CMK (cell line): ENCODE measurements around the gene ANO4.

ENCODE experiments used
- DNase-seq: peaks from one replicate; pipeline ENCODE4 v3.0.0-alpha.2; 2010; ENCODE audit warnings: low read depth

The ANO4 gene

DNA sequence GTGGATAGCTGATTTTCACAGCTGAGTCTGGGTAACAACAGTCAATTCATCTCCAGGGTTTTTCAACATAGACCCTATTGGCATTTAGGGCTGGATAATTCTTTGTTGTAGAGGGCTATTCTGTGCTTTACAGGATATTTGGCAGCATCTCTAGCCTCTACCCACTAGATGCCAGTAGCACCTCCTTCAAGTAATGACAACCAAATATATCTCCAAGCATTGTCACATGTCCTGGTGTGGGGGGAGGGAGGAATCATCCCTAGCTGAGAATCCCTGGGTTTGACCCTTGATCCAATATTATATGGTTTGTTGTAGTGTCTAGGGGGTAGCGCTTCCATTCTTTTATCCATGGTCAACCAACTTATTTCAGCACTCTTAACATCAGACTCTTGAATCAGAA lies 157.2 kb downstream of the ANO4 start:
- no peak for DNase-seq

GRCh38 chr12:100953217-100953616 lies 158.6 kb downstream of the ANO4 start:
- no peak for DNase-seq

GRCh38 chr12:100953677-100954076 lies 159.1 kb downstream of the ANO4 start:
- DNase-seq = no peak

GRCh38 chr12:100954118-100954517 lies 159.5 kb downstream of the ANO4 start:
- DNase-seq = no peak

DNA sequence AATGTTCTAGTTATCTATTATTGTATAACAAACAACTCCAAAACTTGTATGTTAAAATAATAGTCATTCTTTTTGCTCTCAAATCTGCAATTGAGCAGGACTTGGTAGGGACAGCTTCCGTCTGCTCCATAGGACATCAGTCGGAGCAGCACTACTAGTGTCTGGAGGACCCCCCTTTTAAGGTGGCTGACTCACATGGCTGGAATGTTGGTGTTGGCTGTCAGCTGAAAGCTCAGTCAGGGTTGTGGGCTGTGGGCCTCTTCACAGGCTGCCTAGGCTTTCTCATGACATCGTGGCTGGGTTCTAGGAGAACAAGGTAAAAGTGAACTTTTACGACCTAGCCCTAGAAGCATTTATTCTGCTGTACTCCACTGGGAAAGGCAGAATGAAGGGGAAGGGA lies 160.6 kb downstream of the ANO4 start:
- no peak for DNase-seq

- DNase-seq = no peak
These were observed 161.8 kb downstream of the ANO4 start for GRCh38 chr12:100956311-100956852.

DNA sequence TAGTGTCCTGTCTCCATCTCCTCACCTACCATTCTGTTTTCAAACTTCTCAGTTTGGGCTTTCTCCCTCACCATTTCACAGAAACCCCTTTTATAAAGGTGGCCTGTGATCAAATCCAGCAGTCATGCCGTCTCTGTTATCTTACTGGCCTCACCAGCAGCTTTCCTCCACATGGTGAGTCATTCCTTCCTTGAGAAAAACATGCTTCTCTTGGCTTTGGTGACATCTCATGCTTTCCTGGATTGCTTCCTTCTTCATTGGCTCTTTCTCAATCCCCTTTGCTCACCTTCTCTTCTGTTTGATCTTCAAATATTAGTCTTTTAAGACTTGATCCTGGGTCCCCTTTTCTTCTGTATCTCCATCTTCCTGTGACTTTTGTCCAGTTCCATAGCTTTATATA lies 164.9 kb downstream of the ANO4 start:
- DNase-seq = no peak

GRCh38 chr12:100962086-100962712 lies 167.6 kb downstream of the ANO4 start:
- no peak for DNase-seq

DNA sequence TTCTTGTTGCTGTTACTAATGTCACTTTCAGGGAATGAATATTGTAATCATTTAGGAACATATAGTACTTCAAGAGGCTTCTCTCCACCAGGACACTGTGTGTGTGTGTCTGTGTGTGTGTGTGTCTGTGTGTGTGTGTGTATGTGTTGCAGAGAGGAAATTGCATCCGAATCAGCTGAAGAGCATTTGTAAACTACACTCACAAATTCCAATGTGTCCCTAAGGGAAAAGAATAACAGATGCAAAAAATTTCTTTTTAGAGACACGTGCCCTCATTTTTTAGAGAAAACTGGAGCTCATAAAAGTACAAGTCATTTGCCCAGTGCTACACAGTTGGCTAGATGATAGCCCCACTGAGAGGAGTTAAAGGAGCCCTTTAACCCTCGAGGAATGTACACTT lies 168.8 kb downstream of the ANO4 start:
- no peak for DNase-seq

DNA sequence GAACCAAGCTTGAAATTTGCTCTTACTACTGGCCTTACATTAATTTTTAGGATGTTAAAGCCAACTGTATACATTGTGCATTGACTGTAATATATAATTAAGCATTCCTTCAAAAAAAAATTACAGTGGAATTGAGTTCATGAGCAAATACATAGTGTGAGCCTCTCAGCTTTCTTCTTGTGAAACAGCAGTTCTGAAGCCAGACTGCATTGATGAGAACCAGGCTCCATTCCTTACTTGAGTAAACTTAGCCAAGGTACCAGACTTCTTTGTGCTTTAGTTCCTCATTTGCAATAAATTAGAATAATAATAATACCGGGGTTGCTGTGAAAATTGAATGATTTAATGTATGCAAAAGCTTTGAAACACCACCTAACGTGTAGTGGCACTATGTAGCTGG lies 169.5 kb downstream of the ANO4 start:
- DNase-seq = no peak

- DNase-seq = no peak
These were observed 172.6 kb downstream of the ANO4 start for GRCh38 chr12:100967189-100967588.

- DNase-seq = no peak
These were observed 176.3 kb downstream of the ANO4 start for GRCh38 chr12:100970894-100971293.

GRCh38 chr12:100972121-100972520 lies 177.5 kb downstream of the ANO4 start:
- no peak for DNase-seq

- no peak for DNase-seq
These were observed 179.8 kb downstream of the ANO4 start for GRCh38 chr12:100974341-100974740.

DNA sequence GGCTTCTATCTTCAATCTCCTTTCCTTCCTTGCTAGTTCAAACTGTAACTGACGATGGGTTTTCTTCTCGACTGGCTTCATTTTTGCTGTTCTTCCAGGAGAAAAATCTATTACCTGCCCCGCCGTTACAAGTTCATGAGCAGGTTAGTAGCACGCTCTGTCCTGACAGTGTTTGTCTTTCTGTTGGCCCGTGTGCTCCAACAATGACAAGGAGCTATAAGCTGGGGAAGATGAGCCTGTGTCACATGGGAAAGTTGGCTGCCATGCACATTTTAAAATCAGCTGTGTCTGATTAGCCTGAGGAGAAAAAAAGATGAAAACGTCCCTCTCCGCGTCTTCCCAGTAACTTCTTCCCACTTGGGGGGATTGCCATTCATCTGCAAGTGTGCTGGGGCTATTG lies 180.2 kb downstream of the ANO4 start:
- DNase-seq = no peak

DNA sequence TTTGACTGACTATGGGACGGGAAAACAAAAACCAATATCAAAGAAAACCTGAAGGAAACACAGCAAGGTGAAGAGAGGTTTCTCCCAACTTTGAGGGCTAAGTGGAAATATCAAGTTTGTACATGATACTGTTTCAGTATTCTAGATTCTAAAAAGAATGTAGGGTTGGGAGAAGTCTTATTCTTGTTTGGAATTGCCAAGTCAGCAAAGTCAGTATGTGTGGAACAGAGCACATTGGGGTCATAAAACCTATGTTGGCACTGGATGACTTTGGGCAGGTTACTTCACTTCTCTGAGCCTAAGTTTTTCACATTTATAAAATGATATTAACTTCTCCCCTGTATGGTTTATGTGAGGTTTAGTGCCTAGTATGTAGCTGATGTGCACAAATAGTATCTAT lies 182.2 kb downstream of the ANO4 start:
- no peak for DNase-seq

DNA sequence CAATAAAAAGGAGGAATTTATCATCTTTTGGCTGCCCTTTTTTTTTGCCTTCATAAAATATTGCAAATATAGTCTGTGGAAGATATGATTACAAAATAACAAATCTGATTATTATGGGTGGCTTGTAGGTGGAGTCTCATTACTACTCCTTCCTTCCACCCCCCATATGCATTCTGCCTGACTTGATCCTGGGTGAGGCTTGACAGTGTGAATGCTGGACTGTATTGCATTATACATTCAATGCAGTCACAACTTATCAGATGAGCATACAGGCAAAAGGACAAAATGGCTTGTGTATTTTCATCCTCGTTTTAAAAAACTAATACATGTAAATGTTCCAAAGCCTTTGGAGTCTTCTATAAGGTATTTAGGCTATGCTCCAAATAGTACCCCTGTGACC lies 186.3 kb downstream of the ANO4 start:
- DNase-seq = no peak

GRCh38 chr12:100982511-100983183 lies 188.1 kb downstream of the ANO4 start:
- no peak for DNase-seq

- DNase-seq = no peak
These were observed 190.2 kb downstream of the ANO4 start for GRCh38 chr12:100984796-100985195.

DNA sequence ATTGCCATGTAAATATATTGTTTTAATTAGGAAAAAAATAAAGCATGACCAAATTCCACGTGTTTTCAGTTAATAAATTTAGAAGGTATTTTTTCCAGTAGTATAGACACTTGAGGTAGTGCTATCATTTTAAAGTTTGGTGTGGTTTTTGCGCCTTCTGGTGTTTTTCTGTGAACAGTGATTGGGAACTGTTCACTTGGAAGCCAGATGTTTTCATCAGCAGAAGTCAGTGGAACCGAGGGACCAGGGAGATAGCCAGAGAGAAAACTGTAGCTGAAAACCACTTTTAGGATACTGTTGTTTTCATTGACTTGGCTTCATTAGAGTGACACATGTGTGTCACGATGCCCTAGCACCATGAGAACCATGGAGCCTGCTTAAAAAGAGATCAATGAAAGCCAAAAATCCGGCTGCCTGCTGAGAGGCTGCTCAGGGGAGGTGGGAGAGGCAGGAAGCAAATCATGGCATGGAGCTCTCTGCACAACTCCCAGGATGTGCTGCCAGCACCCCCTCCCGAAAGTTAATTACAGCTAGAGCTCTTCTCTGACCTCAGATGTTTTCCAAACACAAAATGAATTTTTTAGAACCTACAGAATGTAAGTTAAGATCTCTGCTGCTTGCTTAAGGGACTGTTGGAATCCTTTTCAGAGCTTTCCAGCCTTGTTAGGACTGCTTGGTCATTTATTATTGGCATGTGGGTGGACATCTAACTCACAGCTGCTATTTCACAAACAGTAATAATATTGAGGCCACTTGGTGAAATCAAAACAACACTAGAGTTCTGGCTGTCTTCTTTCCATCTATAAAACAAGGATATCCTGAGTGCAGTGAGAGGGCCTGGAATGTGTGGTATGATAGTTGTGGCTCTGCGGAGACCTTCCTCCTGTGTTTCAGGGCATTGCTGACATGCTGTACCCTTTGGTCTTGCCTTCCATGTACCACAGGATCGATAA lies 192.3 kb downstream of the ANO4 start:
- no peak for DNase-seq

DNA sequence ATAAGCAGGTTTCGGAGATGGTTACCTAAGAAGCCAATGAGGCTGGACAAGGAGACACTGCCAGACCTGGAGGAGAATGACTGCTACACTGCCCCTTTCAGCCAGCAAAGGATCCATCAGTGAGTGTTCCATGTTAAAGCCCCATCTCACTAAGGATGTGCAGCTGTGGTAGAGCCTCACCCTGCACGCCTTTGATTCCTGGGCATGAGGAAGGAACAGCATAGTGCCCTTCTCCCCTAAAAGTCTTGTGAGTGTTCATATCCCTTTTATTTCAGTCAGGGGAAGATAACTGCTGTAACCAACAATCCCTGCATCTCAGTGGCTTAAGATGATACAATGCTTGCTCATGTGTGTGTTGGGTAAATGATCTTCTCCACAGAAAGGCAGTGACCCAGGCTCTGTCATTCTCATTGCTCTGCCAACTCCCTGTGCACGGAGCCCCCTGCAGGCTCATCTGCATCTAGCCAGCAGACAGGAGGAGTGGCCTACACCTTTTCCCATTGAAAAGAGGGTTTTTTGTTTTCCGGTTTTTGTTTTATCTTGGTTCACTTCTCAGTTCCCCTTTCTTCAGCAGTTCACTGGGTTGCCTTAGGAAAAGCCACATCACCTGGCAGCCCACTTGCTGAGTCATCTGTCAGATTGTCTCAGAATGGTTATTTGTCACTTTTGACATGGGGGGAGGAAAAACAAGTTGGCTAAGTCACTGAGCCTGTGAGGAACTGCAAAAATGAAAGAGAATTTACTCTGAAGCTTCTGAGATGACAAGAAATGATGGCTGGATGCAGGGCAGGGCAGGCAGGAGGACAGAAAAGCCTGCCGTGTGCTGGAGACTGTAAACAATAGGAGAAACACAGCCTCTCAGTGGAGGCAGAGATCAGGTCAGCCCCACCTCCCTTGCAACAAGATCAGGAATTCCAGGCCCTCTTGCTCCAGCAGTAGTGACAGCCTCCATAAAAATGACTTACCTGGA lies 193.3 kb downstream of the ANO4 start:
- peak; percentile 7 for DNase-seq
